B cell (primary cell): Measurements from ENCODE around the gene SDF2. TPM values are rescaled to one million over a fixed set of nuclear protein-coding genes. Genes with fewer than 3 reads are reported as not detected.
A peak's percentile ranks its signal among the peaks of the same experiment; 100 is the strongest.

Experiments
- ATAC-seq: fragments of 200-7000 bp; cut with Tn5 transposase; one replicate; pipeline ENCODE4 v1.10.0; 2021; ENCODE audit warnings: low read depth, mild to moderate bottlenecking, moderate number of reproducible peaks, moderate library complexity
- CTCF ChIA-PET: fragments of 350-600 bp; sonication (Branson Sonifier 250); formaldehyde crosslinking; loops from one replicate; lab custom pipeline; 2021; ENCODE audit warnings: antibody characterized with exemption, inconsistent platforms; lab: Charles Lee
- POLR2A ChIA-PET: fragments of 350-600 bp; sonication (Branson Sonifier 250); formaldehyde crosslinking; loops from one replicate; lab custom pipeline; 2021; ENCODE audit warnings: antibody characterized with exemption; lab: Charles Lee
- DNase-seq: peaks from one replicate; pipeline ENCODE4 v3.0.0; 2013
- H2AFZ ChIP-seq: 2 replicates; pipeline ENCODE4 v1.6.1; 2012; ENCODE audit warnings: mild to moderate bottlenecking, low read depth, low read length; ENCODE audit not compliant: insufficient read depth, poor library complexity, severe bottlenecking
- H3K27ac ChIP-seq, 2 donors: 1 replicate in 1 of 2; 2 replicates in 1 of 2; pipeline ENCODE4 v1.5.1; 2012 to 2013; ENCODE audit warnings: low read length in 2 of 2, mild to moderate bottlenecking in 2 of 2, moderate library complexity in 1 of 2
- H3K27me3 ChIP-seq, 4 experiments: fragments of 200-600 bp in 1 of 4; sonication (generic) in 1 of 4; replicated peaks in 1 of 4; 1 replicate in 2 of 4; 2 replicates in 2 of 4; pipeline versions ENCODE4 v1.6.1 to v1.7.0; 2013 to 2016; ENCODE audit warnings: low read length in 3 of 4, mild to moderate bottlenecking in 2 of 4, mixed read lengths in 1 of 4, moderate library complexity in 1 of 4; ENCODE audit not compliant: insufficient read depth in 4 of 4, control insufficient read depth in 3 of 4; ENCODE audit errors: control extremely low read depth in 1 of 4
- H3K36me3 ChIP-seq, 2 experiments: replicated peaks in 1 of 2; 1 replicate in 1 of 2; 2 replicates in 1 of 2; pipeline versions ENCODE4 v1.6.1 to v1.7.1; 2013; ENCODE audit warnings: low read length in 1 of 2; ENCODE audit not compliant: insufficient read depth in 2 of 2, control insufficient read depth in 1 of 2; ENCODE audit errors: control extremely low read depth in 1 of 2, extremely low read depth in 1 of 2
- H3K4me1 ChIP-seq, 2 donors: fragments of 200-600 bp in 1 of 2; sonication (generic) in 1 of 2; 1 replicate in 1 of 2; 2 replicates in 1 of 2; pipeline versions ENCODE4 v1.5.1 to v1.6.1; 2013 to 2017; ENCODE audit warnings: low read length in 2 of 2; ENCODE audit not compliant: control insufficient read depth in 2 of 2, insufficient read depth in 2 of 2
- H3K4me2 ChIP-seq: replicated peaks from 2 replicates; pipeline ENCODE3; 2012; ENCODE audit warnings: mild to moderate bottlenecking, low read depth, low read length; ENCODE audit not compliant: poor library complexity, severe bottlenecking
- H3K4me3 ChIP-seq, 5 experiments: fragments of 200-600 bp in 1 of 5; sonication (generic) in 1 of 5; 1 replicate in 3 of 5; 2 replicates in 2 of 5; pipeline versions ENCODE4 v1.5.1 to v1.7.0; 2011 to 2016; ENCODE audit warnings: low read length in 4 of 5, mild to moderate bottlenecking in 4 of 5, low read depth in 2 of 5, control low read depth in 1 of 5, moderate library complexity in 1 of 5; ENCODE audit not compliant: insufficient read depth in 1 of 5; ENCODE audit errors: control extremely low read depth in 1 of 5, extremely low read depth in 1 of 5
- H3K79me2 ChIP-seq: fragments of 200-600 bp; sonication (generic); one replicate; pipeline ENCODE4 v1.6.0; 2016; ENCODE audit warnings: low read length; ENCODE audit not compliant: control insufficient read depth, insufficient read depth
- H3K9ac ChIP-seq: fragments of 200-600 bp; sonication (generic); 2 replicates; pipeline ENCODE4 v1.6.1; 2017; ENCODE audit warnings: mild to moderate bottlenecking, low read length, moderate library complexity
- H3K9me3 ChIP-seq, 3 donors: one replicate each; pipeline versions ENCODE4 v1.6.1 to v1.7.1; 2013; ENCODE audit warnings: low read length in 2 of 3; ENCODE audit not compliant: control insufficient read depth in 2 of 3, insufficient read depth in 1 of 3; ENCODE audit errors: control extremely low read depth in 1 of 3
- H4K20me1 ChIP-seq: 2 replicates; pipeline ENCODE4 v1.6.0; 2012; ENCODE audit warnings: mild to moderate bottlenecking, low read length; ENCODE audit not compliant: insufficient read depth, control insufficient read depth, poor library complexity, severe bottlenecking
- H3K27ac Mint-ChIP-seq: one replicate; pipeline ENCODE4 v1.8.0; 2021; ENCODE audit warnings: mixed read lengths
- H3K27me3 Mint-ChIP-seq: one replicate; pipeline ENCODE4 v1.8.0; 2021; ENCODE audit warnings: mixed read lengths
- H3K4me1 Mint-ChIP-seq: one replicate; pipeline ENCODE4 v1.8.0; 2021; ENCODE audit warnings: mixed read lengths
- H3K4me3 Mint-ChIP-seq: one replicate; pipeline ENCODE4 v1.8.0; 2021; ENCODE audit warnings: mixed read lengths
- H3K9me3 Mint-ChIP-seq: one replicate; pipeline ENCODE4 v1.8.0; 2022; ENCODE audit warnings: mixed read lengths; ENCODE audit not compliant: insufficient read depth
- EZH2 ChIP-seq: IDR thresholded peaks from 2 replicates; pipeline ENCODE4 v1.6.1; 2012; ENCODE audit warnings: borderline replicate concordance, low read depth, mild to moderate bottlenecking, moderate library complexity, low read length; ENCODE audit not compliant: insufficient read depth, poor library complexity, severe bottlenecking
- WGBS: methylation state at CpG from one replicate; pipeline ENCODE4 v1.1.5; 2013; ENCODE audit warnings: missing lambda C conversion rate; ENCODE audit not compliant: insufficient coverage; 5-methylcytosine and 5-hydroxymethylcytosine counted together
- intact Hi-C: fragments of 100-400 bp; cut with micrococcal nuclease; formaldehyde crosslinking; loops from one replicate; pipeline ENCODE4 v1.10.0; 2022
- polyA minus RNA-seq: library from RNA; depleted of rRNA, polyadenylated mRNA; stranded (reverse); fragments of >200 nt; gene quantifications from 2 replicates; pipeline ENCODE4 v1.2.3, GENCODE V29; 2012
- polyA plus RNA-seq: library from polyadenylated mRNA; depleted of rRNA; stranded (reverse); fragments of >200 nt; gene quantifications from 2 replicates; pipeline ENCODE4 v1.2.3, GENCODE V29; 2012
- total RNA-seq, 2 donors: library from RNA; stranded (reverse); fragments of 120-200 nt in 1 of 2; gene quantifications; 1 replicate in 1 of 2; 2 replicates in 1 of 2; pipeline versions ENCODE4 v1.2.3 to v1.2.4, GENCODE V29; 2013 to 2022
- TF ChIP-seq, protein P1 (sequence below): fragments of 200-600 bp; IDR thresholded peaks from one replicate; pipeline ENCODE4 v1.8.0; 2022; ENCODE audit warnings: antibody characterized with exemption, mild to moderate bottlenecking

SDF2 gene, protein sequence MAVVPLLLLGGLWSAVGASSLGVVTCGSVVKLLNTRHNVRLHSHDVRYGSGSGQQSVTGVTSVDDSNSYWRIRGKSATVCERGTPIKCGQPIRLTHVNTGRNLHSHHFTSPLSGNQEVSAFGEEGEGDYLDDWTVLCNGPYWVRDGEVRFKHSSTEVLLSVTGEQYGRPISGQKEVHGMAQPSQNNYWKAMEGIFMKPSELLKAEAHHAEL
- total RNA-seq: 38.1 and 40.4 TPM in 2 replicates
- 45.1 TPM for total RNA-seq (2013)
- 32.6 and 38.5 TPM in 2 replicates for polyA plus RNA-seq
- polyA minus RNA-seq: 30.7 and 32.9 TPM in 2 replicates

DNA sequence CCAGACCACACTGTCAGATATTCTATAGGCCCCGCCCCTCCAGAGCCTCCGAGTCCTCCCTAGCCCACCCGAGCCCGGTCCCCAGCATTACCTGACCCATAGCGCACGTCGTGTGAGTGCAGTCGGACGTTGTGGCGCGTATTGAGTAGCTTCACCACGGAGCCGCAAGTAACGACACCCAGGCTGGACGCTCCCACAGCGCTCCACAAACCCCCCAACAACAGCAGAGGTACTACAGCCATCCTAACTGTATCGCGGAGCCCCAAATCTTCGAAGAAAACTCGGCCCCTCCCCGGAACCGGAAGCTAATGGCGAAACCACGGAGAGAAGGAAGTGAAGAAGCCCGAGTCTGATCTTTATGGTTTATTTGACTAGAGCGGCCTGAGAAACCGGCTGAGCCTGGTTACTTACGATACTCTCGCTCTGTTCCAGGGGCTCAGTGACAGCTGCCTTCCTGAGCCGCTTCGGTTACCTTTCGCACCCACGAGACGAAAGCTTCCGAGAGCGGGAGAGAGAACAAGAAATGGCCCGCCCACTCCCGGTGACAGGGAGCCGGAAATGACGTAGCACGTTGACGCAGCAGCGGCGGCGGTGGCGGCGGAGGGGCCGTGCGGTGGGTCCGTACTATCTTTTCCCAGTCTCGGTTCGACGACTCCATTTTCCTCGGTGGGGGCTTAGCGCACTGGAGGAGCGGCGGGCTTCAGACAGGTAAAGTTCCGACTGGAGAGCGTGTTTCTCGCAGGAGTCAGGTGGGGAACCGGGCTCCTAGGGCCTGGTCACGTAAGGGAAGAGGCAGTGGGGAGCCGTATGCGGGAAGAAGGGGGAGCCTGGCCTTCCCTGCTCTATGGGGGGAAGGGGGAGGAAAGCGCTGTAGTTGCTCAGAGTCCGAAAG is at the start of gene SDF2, which contains the start of gene SUPT6H:
TSS of gene SDF2 (minus strand) at position 272 of the 892 bp plus-strand sequence. CDS start at position 242, 30 bp downstream.
TSS of gene SUPT6H (plus strand) at position 571 of the 892 bp plus-strand sequence. CDS start 11,197 bp downstream, outside the sequence.
- ATAC-seq (peak; percentile 84), DNase-seq (peak; percentile 97)
- intact Hi-C loops: loop anchor here (1.0 kb wide), 5 partner anchors 17 to 290 kb away; partner anchors contain the start of genes BLTP2, PROCA1, RPL23A and SPAG5
- POLR2A ChIA-PET: interaction anchor here (1.0 to 4.3 kb wide), 6 partner anchors 12 to 290 kb away, joined by 3 to 42 read pairs (median 5); partner anchors contain the start of genes BLTP2, PHF12, PROCA1 and RPL23A
- Histone ChIP-seq H3K79me2 (peaks cover 92% of the 10 kb centered on the region), H3K9me3 (peaks cover 0 to 8% (median 0%) of the 10 kb centered on the region in 3 donors), H3K4me3 (peak within 1 kb of the TSS; percentile 85 to 100 (median 99)), H3K4me1 (peaks cover 22 to 29% of the 10 kb centered on the region in 2 donors), H3K36me3 (peaks cover 3 to 25% of the 10 kb centered on the region in 2 experiments), H3K27me3 (no peaks in the 10 kb centered on the region), H4K20me1 (peaks cover 24% of the 10 kb centered on the region), H2AFZ (peak within 1 kb of the TSS; percentile 91), H3K4me2 (peak within 1 kb of the TSS; percentile 93), H3K9ac (peak within 1 kb of the TSS; percentile 93), H3K27ac (peak within 1 kb of the TSS; percentile 90 to 99)
- peak within 1 kb of the TSS; percentile 99 for H3K4me3 Mint-ChIP-seq
- TF ChIP-seq EZH2: no peak
- TF ChIP-seq, protein P1, sequence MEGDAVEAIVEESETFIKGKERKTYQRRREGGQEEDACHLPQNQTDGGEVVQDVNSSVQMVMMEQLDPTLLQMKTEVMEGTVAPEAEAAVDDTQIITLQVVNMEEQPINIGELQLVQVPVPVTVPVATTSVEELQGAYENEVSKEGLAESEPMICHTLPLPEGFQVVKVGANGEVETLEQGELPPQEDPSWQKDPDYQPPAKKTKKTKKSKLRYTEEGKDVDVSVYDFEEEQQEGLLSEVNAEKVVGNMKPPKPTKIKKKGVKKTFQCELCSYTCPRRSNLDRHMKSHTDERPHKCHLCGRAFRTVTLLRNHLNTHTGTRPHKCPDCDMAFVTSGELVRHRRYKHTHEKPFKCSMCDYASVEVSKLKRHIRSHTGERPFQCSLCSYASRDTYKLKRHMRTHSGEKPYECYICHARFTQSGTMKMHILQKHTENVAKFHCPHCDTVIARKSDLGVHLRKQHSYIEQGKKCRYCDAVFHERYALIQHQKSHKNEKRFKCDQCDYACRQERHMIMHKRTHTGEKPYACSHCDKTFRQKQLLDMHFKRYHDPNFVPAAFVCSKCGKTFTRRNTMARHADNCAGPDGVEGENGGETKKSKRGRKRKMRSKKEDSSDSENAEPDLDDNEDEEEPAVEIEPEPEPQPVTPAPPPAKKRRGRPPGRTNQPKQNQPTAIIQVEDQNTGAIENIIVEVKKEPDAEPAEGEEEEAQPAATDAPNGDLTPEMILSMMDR: no peak
- H3K27ac Mint-ChIP-seq: peak within 1 kb of the TSS; percentile 100
- H3K27me3 Mint-ChIP-seq: no peaks in the 10 kb centered on the region
- H3K4me1 Mint-ChIP-seq: peaks cover 57% of the 10 kb centered on the region
- under 1% methylated on average over 60 of the region's 66 CpGs for WGBS
- CTCF ChIA-PET: interaction anchor here (0.6 to 4.2 kb wide), 11 partner anchors 9 to 455 kb away, joined by 3 to 59 read pairs (median 5); partner anchors contain the start of gene BLTP2
- H3K9me3 Mint-ChIP-seq: no peaks in the 10 kb centered on the region
